Endothelial cell (in vitro differentiated cells): Measurements from ENCODE around the gene FUT8. TPM values are rescaled to one million over a fixed set of nuclear protein-coding genes. Genes with fewer than 3 reads are reported as not detected.

Experiments used
- DNase-seq: peaks from one replicate; pipeline ENCODE4 v3.0.0; 2021; ENCODE audit warnings: low spot score
- H3K27ac Mint-ChIP-seq: one replicate; pipeline ENCODE4 v1.8.0; 2021; ENCODE audit warnings: mixed read lengths, inconsistent platforms; ENCODE audit not compliant: unreplicated experiment
- H3K27me3 Mint-ChIP-seq: one replicate; pipeline ENCODE4 v1.8.0; 2021; ENCODE audit warnings: mild to moderate bottlenecking, moderate library complexity, mixed read lengths, inconsistent platforms; ENCODE audit not compliant: unreplicated experiment
- H3K36me3 Mint-ChIP-seq: one replicate; pipeline ENCODE4 v1.8.0; 2021; ENCODE audit warnings: mild to moderate bottlenecking, low read depth, mixed read lengths, inconsistent platforms; ENCODE audit not compliant: unreplicated experiment
- H3K4me1 Mint-ChIP-seq: one replicate; pipeline ENCODE4 v1.8.0; 2021; ENCODE audit warnings: mild to moderate bottlenecking, mixed read lengths, inconsistent platforms; ENCODE audit not compliant: unreplicated experiment
- H3K4me3 Mint-ChIP-seq: one replicate; pipeline ENCODE4 v1.8.0; 2021; ENCODE audit warnings: mild to moderate bottlenecking, mixed read lengths, inconsistent platforms; ENCODE audit not compliant: unreplicated experiment
- H3K9me3 Mint-ChIP-seq: one replicate; pipeline ENCODE4 v1.8.0; 2021; ENCODE audit warnings: mixed read lengths, inconsistent platforms; ENCODE audit not compliant: unreplicated experiment
- CTCF ChIP-seq: fragments of 200-600 bp; sonication (generic); IDR thresholded peaks from one replicate; pipeline ENCODE4 v1.5.0; 2021; ENCODE audit warnings: antibody characterized with exemption; ENCODE audit not compliant: unreplicated experiment
- total RNA-seq: library from RNA; stranded (reverse); fragmentation: NEBNext Ultra II Directional; extraction: Animal tissue kit (Norgen Biotek cat#: 25700); gene quantifications from one replicate; pipeline ENCODE4 v1.2.1, GENCODE V29; 2021; ENCODE audit not compliant: unreplicated experiment

Gene FUT8
- total RNA-seq, 1 donor from 2014 or later, result 65.4 TPM

- no peak for DNase-seq
- no peak for TF ChIP-seq CTCF
- Mint-ChIP-seq H3K36me3 (no peaks in the 10 kb centered on the region), H3K4me1 (no peaks in the 10 kb centered on the region), H3K9me3 (no peaks in the 10 kb centered on the region), H3K4me3 (no peak overlapping the region), H3K27ac (no peak overlapping the region), H3K27me3 (peaks cover 1% of the 10 kb centered on the region)
Observed at GRCh38 chr14:65554837-65555236, 142.3 kb downstream of the FUT8 start.

- Mint-ChIP-seq H3K27me3 (no peaks in the 10 kb centered on the region), H3K36me3 (no peaks in the 10 kb centered on the region), H3K4me1 (no peaks in the 10 kb centered on the region), H3K4me3 (no peak overlapping the region), H3K27ac (no peak overlapping the region), H3K9me3 (no peaks in the 10 kb centered on the region)
- DNase-seq, result no peak
- no peak for TF ChIP-seq CTCF
Observed at GRCh38 chr14:65555358-65555757, 142.8 kb downstream of the FUT8 start.

DNA sequence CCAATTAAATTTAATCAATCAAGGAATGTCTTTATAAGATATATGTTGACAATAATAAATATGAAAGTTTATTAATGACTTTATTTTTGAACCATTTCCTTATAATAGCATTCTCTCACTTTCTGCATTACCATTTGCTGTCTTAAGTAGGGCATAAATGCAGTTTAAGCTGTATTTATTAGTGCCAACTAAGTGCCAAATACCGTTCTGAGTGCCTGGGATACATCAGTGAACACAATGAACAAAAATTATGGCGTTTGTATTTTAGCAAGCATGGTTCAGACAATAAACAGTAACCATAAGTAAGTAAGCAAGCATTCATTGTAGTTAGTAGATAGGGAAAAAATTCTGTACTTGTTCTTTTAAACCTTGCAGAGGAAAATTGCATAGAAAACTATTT is 145.8 kb downstream of the FUT8 start:
- no peaks in the 10 kb centered on the region for H3K36me3 Mint-ChIP-seq
- DNase-seq, result no peak
- H3K4me1 Mint-ChIP-seq, result no peaks in the 10 kb centered on the region
- H3K27me3 Mint-ChIP-seq, result no peaks in the 10 kb centered on the region
- no peak overlapping the region for H3K4me3 Mint-ChIP-seq
- no peak overlapping the region for H3K27ac Mint-ChIP-seq
- no peak for TF ChIP-seq CTCF
- no peaks in the 10 kb centered on the region for H3K9me3 Mint-ChIP-seq

GRCh38 chr14:65560340-65561027 is 148.0 kb downstream of the FUT8 start:
- no peak for TF ChIP-seq CTCF
- Mint-ChIP-seq H3K4me3 (no peak overlapping the region), H3K36me3 (peaks cover 4% of the 10 kb centered on the region), H3K9me3 (no peaks in the 10 kb centered on the region), H3K27me3 (no peaks in the 10 kb centered on the region), H3K27ac (no peak overlapping the region), H3K4me1 (no peaks in the 10 kb centered on the region)
- no peak for DNase-seq

DNA sequence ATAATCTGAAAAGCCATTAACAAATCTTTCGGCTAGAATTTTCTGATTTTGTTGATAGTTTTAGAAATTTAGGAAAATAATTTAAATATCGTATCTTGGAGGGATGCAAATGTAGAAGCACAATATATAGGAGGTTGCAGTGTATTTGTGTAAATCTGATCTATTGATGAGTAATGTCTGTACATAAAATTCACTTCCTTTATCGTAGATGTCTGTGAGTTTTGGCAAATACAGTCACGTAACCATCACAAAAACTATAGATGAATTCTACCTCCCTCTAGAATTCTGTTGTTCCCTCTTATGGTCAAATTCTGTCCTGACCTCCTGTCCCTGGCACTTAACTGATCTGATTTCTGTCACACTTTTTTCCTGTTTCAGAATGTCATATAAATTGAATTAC is 151.8 kb downstream of the FUT8 start:
- peaks cover 4% of the 10 kb centered on the region for H3K36me3 Mint-ChIP-seq
- no peaks in the 10 kb centered on the region for H3K4me1 Mint-ChIP-seq
- H3K27ac Mint-ChIP-seq, result no peak overlapping the region
- no peaks in the 10 kb centered on the region for H3K9me3 Mint-ChIP-seq
- TF ChIP-seq CTCF, result no peak
- no peak for DNase-seq
- no peak overlapping the region for H3K4me3 Mint-ChIP-seq
- no peaks in the 10 kb centered on the region for H3K27me3 Mint-ChIP-seq
